Measurements from ENCODE around the gene DOP1B. TPM values are rescaled to one million over a fixed set of nuclear protein-coding genes. Genes with fewer than 3 reads are reported as not detected.
"Not testable (repeated sequence)": the region's sequence is repeated elsewhere in the genome, so short reads cannot be mapped to it uniquely, and the experiment has no call there.

The DOP1B gene
- total RNA-seq, 1 donor from 2014 or later = 11.5 TPM

DNA sequence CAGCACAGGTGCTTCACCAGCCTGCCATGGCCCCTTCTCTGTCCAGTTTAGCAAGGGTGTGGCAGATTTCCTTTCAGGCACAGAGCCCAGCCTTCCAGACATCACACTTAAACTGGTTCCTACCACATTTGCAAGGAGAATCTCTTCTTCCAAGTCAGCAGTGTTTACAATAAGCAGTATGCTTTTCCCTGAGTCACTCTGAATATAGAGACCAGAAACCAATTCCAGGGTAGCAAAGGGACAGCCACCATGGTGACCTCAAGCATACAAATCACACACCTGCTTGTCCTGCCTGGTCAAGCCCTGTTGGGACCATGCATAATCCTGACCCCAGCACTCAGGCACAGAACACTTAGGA lies 30.4 kb upstream of the DOP1B start:
- intact Hi-C loops (cut with micrococcal nuclease) = no loop called here
- Mint-ChIP-seq H3K27ac (no peak overlapping the region), H3K36me3 (ENCODE audit: low read depth) (peaks cover 2% of the 10 kb centered on the region), H3K27me3 (ENCODE audit: insufficient read depth) (peaks cover 8% of the 10 kb centered on the region), H3K4me1 (ENCODE audit: low read depth) (peaks cover 25% of the 10 kb centered on the region), H3K9me3 (no peaks in the 10 kb centered on the region), H3K4me3 (no peak overlapping the region)
- no peak for DNase-seq (ENCODE audit: low spot score)

DNA sequence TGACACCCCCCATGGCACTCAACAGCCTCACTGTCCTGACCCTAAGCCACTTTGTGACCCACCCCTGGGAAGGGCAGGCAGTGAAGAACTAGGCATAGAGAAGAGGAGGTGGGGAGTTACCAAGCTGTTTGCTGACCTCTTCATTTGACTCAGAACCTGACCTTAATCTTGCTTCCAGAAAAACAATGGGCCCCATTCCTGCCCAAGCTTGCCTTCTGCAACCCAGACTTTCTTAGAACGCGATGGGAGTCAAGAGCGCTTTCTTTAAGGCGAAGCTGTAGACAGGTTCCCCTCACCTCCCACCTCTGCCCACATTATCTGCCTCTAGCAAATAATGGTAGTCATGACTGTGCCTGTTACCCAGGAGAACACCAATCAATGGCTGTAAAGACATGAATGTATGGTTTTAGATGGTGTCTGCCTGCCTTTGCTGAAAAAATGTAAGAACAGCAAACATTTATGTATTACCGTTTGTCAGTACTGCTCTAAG lies 30.0 kb upstream of the DOP1B start:
- DNase-seq (ENCODE audit: low spot score) = no peak
- H3K36me3 Mint-ChIP-seq (ENCODE audit: low read depth) = peaks cover 2% of the 10 kb centered on the region
- no peak overlapping the region for H3K27ac Mint-ChIP-seq
- peaks cover 25% of the 10 kb centered on the region for H3K4me1 Mint-ChIP-seq (ENCODE audit: low read depth)
- intact Hi-C loops (cut with micrococcal nuclease) = no loop called here
- no peaks in the 10 kb centered on the region for H3K9me3 Mint-ChIP-seq
- peaks cover 8% of the 10 kb centered on the region for H3K27me3 Mint-ChIP-seq (ENCODE audit: insufficient read depth)
- H3K4me3 Mint-ChIP-seq = no peak overlapping the region

DNA sequence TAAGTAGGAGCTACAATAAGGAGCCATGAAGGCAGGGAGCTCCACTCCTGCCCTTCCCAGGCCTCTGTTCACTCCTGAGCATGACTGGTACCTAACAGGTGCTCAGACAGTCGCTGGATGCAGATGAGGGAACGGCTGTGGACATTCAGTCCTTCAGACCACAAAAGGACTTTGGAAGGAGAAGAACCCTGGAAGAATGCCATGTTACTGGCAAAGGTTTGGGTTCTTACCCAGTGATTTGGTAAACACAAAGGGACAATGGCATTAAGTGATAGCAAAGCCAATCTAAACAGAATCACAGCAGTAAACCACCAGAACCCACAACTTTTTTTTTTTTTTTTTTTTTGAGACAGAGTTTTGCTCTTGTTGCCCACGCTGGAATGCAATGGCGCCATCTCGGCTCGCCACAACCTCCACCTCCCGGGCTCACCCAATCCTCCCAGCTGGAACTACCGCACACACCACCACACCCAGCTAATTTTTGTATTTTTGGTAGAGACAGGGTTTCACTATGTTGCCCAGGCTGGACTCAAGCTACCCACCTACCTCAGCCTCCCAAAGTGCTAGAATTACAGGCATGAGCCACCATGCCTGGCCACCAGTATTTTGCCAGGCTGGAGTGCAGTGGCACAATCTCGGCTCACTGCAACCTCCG lies 29.2 kb upstream of the DOP1B start:
- Mint-ChIP-seq H3K4me3 (no peak overlapping the region), H3K9me3 (no peaks in the 10 kb centered on the region), H3K27me3 (ENCODE audit: insufficient read depth) (peaks cover 8% of the 10 kb centered on the region), H3K4me1 (ENCODE audit: low read depth) (peaks cover 25% of the 10 kb centered on the region), H3K27ac (no peak overlapping the region), H3K36me3 (ENCODE audit: low read depth) (peaks cover 4% of the 10 kb centered on the region)
- no peak for DNase-seq (ENCODE audit: low spot score)
- intact Hi-C loops (cut with micrococcal nuclease) = no loop called here

DNA sequence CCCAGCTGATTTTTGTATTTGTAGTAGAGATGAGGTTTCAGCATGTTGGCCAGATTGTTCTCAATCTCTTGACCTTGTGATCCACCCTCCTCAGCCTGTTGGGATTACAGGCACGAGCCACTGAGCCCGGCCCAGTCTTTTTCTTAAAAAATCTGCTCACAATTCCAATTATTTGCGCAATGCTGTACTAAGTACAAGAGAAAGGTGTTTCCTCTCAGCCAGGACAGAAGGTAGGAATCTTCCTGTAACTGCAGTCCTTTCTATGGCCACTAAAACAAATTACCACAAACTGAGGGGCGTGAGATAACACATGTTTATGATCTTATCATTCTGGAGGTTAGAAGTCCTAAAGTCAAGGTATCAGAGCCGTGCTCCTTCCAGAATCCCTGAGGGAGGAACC lies 28.6 kb upstream of the DOP1B start:
- Mint-ChIP-seq H3K27ac (no peak overlapping the region), H3K9me3 (no peaks in the 10 kb centered on the region), H3K27me3 (ENCODE audit: insufficient read depth) (peaks cover 8% of the 10 kb centered on the region), H3K4me1 (ENCODE audit: low read depth) (peaks cover 25% of the 10 kb centered on the region), H3K4me3 (no peak overlapping the region), H3K36me3 (ENCODE audit: low read depth) (peaks cover 4% of the 10 kb centered on the region)
- DNase-seq (ENCODE audit: low spot score) = no peak
- intact Hi-C loops (cut with micrococcal nuclease) = no loop called here

DNA sequence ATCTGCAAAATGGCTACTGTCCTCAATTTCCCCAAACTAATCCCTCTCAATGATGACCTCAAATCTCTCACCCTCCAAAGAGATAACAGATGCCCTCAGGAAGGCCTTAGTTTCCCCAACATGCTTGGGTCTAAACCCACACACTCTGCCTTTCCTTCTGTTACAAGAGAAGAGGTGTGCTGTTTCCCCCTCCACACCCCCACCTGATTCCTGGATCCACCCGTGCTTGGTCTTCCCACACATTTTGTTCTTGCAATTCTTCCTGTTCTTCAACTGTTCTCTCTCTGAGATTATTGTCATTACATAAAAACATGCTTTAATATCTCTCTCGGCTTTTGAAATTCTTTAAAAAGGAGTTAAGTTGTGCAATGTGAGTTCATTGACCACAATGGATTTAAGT lies 27.4 kb upstream of the DOP1B start:
- Mint-ChIP-seq H3K4me3 (peak overlapping the region; percentile 48), H3K27me3 (ENCODE audit: insufficient read depth) (peaks cover 8% of the 10 kb centered on the region), H3K4me1 (ENCODE audit: low read depth) (peaks cover 30% of the 10 kb centered on the region), H3K36me3 (ENCODE audit: low read depth) (peaks cover 4% of the 10 kb centered on the region), H3K9me3 (no peaks in the 10 kb centered on the region), H3K27ac (no peak overlapping the region)
- intact Hi-C loops (cut with micrococcal nuclease) = no loop called here
- DNase-seq (ENCODE audit: low spot score) = no peak

DNA sequence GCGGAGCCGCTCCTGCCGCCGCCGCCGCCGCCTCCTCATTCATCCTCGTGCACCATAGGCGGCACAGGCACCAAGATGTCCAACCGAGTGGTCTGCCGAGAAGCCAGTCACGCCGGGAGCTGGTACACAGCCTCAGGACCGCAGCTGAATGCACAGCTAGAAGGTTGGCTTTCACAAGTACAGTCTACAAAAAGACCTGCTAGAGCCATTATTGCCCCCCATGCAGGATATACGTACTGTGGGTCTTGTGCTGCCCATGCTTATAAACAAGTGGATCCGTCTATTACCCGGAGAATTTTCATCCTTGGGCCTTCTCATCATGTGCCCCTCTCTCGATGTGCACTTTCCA lies 26.2 kb upstream of the DOP1B start:
- H3K4me3 Mint-ChIP-seq = peak overlapping the region; percentile 84
- peak overlapping the region; percentile 81 for H3K27ac Mint-ChIP-seq
- not testable (repeated sequence) for DNase-seq (ENCODE audit: low spot score); H3K36me3 Mint-ChIP-seq (ENCODE audit: low read depth); H3K9me3 Mint-ChIP-seq
- peaks cover 10% of the 10 kb centered on the region for H3K27me3 Mint-ChIP-seq (ENCODE audit: insufficient read depth)
- peaks cover 29% of the 10 kb centered on the region for H3K4me1 Mint-ChIP-seq (ENCODE audit: low read depth)
- intact Hi-C loops (cut with micrococcal nuclease) = loop anchor here (10.0 kb wide), 1 partner anchor 854 kb away; no protein-coding TSS in a partner anchor

DNA sequence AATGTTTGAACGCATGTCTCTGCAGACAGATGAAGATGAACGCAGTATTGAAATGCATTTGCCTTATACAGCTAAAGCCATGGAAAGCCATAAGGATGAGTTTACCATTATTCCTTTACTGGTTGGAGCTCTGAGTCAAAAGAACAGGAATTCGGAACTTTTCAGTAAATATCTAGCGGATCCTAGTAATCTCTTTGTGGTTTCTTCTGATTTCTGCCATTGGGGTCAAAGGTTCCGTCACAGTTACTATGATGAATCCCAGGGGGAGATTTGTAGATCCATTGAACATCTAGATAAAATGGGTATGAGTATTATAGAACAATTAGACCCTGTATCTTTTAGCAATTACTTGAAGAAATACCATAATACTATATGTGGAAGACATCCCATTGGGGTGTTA lies 25.8 kb upstream of the DOP1B start:
- H3K4me1 Mint-ChIP-seq (ENCODE audit: low read depth) = peaks cover 27% of the 10 kb centered on the region
- not testable (repeated sequence) for DNase-seq (ENCODE audit: low spot score); H3K9me3 Mint-ChIP-seq; H3K27ac Mint-ChIP-seq; H3K36me3 Mint-ChIP-seq (ENCODE audit: low read depth)
- intact Hi-C loops (cut with micrococcal nuclease) = loop anchor here (10.0 kb wide), 1 partner anchor 854 kb away; no protein-coding TSS in a partner anchor
- peaks cover 10% of the 10 kb centered on the region for H3K27me3 Mint-ChIP-seq (ENCODE audit: insufficient read depth)
- H3K4me3 Mint-ChIP-seq = peak overlapping the region; percentile 84

DNA sequence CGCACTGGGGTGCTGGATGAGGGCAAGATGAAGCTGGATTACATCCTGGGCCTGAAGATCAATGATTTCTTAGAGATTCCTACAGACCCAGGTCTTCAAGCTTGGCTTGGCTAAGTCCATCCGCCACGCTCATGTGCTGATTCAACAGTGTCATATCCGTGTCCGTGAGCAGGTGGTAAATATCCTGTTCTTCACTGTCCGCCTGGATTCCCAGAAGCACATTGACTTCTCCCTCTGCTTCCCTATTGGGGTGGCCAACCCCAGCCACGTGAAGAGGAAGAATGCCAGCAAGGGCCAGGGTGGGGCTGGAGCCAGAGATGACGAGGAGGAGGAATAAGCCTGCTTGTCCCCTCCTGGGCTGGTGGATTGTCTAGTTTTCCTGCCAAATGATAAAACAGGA lies 23.9 kb upstream of the DOP1B start:
- Mint-ChIP-seq H3K4me1 (ENCODE audit: low read depth) (peaks cover 31% of the 10 kb centered on the region), H3K36me3 (ENCODE audit: low read depth) (peaks cover 8% of the 10 kb centered on the region), H3K27ac (no peak overlapping the region), H3K9me3 (no peaks in the 10 kb centered on the region), H3K27me3 (ENCODE audit: insufficient read depth) (peaks cover 10% of the 10 kb centered on the region), H3K4me3 (no peak overlapping the region)
- intact Hi-C loops (cut with micrococcal nuclease) = loop anchor here (10.0 kb wide), 1 partner anchor 852 kb away; no protein-coding TSS in a partner anchor
- no peak for DNase-seq (ENCODE audit: low spot score)

DNA sequence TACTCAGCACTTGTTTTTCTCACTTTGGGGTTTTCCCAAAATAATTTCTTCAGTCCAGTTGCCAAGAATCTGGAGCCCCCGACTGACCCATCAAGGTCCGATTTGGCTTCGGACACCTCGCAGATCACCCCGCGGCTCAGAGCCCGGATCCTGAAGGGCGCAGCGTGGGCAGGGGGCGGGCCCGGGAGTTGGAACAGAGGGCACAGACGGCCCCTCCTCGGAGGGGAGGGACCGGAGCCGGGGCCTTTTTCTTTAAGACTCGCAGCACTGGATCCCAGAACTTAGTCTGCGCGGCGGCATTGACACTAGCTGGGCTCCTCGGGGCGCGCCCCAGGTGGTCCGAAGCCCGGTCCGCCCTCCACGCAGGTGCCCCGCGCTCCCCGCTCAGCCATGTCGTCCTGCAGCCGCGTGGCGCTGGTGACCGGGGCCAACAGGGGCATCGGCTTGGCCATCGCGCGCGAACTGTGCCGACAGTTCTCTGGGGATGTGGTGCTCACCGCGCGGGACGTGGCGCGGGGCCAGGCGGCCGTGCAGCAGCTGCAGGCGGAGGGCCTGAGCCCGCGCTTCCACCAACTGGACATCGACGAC lies 21.7 kb upstream of the DOP1B start, which contains the start of gene CBR3:
Gene CBR3, plus strand, starts transcription at position 277 of the 588 bp plus-strand sequence. Its CDS starts 114 bp downstream, at position 391.
- intact Hi-C loops (cut with micrococcal nuclease) = loop anchor here (1.0 to 10.0 kb wide), 8 partner anchors 21 to 850 kb away; partner anchors contain the start of genes CHAF1B, DOP1B, MORC3 and SETD4
- no peaks in the 10 kb centered on the region for H3K9me3 Mint-ChIP-seq
- H3K4me1 Mint-ChIP-seq (ENCODE audit: low read depth) = peaks cover 25% of the 10 kb centered on the region
- peak within 1 kb of the TSS; percentile 94 for H3K4me3 Mint-ChIP-seq
- H3K27ac Mint-ChIP-seq = peak within 1 kb of the TSS; percentile 94
- DNase-seq (ENCODE audit: low spot score) = peak; percentile 61
- peaks cover 15% of the 10 kb centered on the region for H3K36me3 Mint-ChIP-seq (ENCODE audit: low read depth)
- H3K27me3 Mint-ChIP-seq (ENCODE audit: insufficient read depth) = peaks cover 5% of the 10 kb centered on the region

DNA sequence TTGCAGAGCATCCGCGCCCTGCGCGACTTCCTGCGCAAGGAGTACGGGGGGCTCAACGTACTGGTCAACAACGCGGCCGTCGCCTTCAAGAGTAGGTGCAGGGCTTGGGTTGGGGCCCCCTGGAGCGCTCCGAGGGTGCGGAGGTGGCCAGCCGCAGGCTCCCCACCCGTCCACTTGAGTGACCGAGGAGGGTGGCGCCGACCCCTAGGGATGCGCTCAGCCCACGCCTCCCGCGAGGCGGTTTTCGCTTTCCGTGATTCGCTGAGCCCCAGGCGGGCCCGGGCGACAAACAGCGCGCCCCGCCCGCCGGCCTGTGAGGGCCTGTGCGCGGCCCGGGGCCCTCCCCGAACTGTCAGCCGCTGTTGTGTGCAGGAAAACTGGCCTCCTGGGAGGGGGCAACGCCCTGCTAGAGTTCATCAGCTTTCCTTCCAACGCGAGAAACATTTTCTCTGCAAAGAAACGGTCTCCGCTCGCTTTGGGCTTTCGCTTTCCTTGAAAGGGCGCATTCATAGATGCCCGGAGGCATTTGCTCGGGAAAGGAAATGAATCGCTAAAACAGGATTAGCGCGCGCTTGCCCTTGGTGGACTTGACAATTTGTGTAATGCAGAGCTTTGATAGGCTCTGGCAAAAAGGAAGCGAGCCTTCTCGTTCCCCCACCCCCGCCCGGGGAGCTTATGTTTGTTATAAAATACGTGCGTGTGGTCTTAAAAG lies 21.1 kb upstream of the DOP1B start:
- peak overlapping the region; percentile 94 for H3K27ac Mint-ChIP-seq
- H3K36me3 Mint-ChIP-seq (ENCODE audit: low read depth) = peaks cover 17% of the 10 kb centered on the region
- peaks cover 22% of the 10 kb centered on the region for H3K4me1 Mint-ChIP-seq (ENCODE audit: low read depth)
- peak overlapping the region; percentile 94 for H3K4me3 Mint-ChIP-seq
- intact Hi-C loops (cut with micrococcal nuclease) = loop anchor here (1.0 to 10.0 kb wide), 7 partner anchors 21 to 849 kb away; partner anchors contain the start of genes CHAF1B, DOP1B, MORC3 and SETD4
- peak; percentile 68 for DNase-seq (ENCODE audit: low spot score)
- H3K9me3 Mint-ChIP-seq = no peaks in the 10 kb centered on the region
- peaks cover 5% of the 10 kb centered on the region for H3K27me3 Mint-ChIP-seq (ENCODE audit: insufficient read depth)

DNA sequence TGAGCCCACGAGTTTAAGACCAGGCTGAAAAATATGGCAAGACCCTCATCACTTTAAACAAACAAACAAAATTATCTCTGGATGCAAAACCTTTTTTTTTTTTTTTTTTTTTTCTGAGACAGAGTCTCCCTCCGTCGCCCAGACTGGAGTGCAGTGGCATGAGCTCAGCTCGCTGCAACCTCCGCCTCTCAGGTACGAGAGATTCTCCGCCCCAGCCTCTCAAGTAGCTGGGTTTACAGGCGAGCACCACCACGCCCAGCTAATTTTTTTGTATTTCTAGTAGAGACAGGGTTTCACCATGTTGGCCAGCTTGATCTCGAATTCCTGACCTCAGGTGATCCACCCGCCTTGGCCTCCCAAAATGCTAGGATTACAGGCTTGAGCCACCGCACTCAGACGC lies 16.8 kb upstream of the DOP1B start:
- H3K27me3 Mint-ChIP-seq (ENCODE audit: insufficient read depth); H3K9me3 Mint-ChIP-seq; DNase-seq (ENCODE audit: low spot score); H3K27ac Mint-ChIP-seq; H3K4me3 Mint-ChIP-seq: not testable (repeated sequence)
- H3K36me3 Mint-ChIP-seq (ENCODE audit: low read depth) = peaks cover 23% of the 10 kb centered on the region
- H3K4me1 Mint-ChIP-seq (ENCODE audit: low read depth) = peaks cover 16% of the 10 kb centered on the region
- intact Hi-C loops (cut with micrococcal nuclease) = loop anchor here (10.0 kb wide), 1 partner anchor 845 kb away; no protein-coding TSS in a partner anchor

DNA sequence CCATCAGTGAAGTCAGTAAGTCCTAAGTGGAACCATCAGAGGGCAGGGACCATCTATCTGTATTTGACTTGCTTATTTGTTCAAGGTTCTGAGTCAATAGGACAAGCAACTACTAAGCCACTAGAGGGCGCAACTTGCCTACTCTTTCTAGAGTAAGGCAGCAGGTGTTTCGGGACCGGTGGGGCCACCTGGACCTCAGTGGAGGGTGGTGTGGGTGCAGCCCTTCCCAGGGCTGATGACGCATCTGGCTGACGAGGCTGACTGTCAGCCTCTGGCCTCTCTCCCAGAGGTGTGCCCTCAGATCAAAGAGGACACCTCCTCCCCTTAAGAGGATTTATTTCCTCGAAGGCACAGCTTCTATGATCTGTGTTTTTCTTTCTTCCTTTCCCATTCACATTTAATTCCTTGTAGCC lies 15.1 kb upstream of the DOP1B start:
- Mint-ChIP-seq H3K4me1 (ENCODE audit: low read depth) (peaks cover 15% of the 10 kb centered on the region), H3K4me3 (no peak overlapping the region), H3K36me3 (ENCODE audit: low read depth) (peaks cover 26% of the 10 kb centered on the region), H3K27me3 (ENCODE audit: insufficient read depth) (no peaks in the 10 kb centered on the region), H3K27ac (no peak overlapping the region), H3K9me3 (no peaks in the 10 kb centered on the region)
- peak; percentile 76 for DNase-seq (ENCODE audit: low spot score)
- intact Hi-C loops (cut with micrococcal nuclease) = loop anchor here (1.0 kb wide), 4 partner anchors 15 to 190 kb away; partner anchors contain the start of gene DOP1B

DNA sequence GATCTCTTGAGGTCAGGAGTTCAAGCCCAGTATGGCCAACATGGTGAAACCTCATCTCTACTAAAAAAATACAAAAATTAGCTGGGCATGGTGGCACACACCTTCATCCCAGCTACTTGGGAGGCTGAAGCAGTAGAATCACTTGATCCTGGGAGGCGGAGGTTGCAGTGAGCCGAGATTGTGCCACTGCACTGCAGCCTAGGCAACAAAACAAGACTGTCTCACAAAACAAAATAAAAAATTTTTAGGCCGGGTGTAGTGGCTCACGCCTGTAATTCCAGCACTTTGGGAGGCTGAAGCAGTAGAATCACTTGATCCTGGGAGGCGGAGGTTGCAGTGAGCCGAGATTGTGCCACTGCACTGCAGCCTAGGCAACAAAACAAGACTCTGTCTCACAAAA lies 12.4 kb upstream of the DOP1B start:
- intact Hi-C loops (cut with micrococcal nuclease); H3K9me3 Mint-ChIP-seq; DNase-seq (ENCODE audit: low spot score); H3K4me3 Mint-ChIP-seq; H3K27me3 Mint-ChIP-seq (ENCODE audit: insufficient read depth); H3K27ac Mint-ChIP-seq: not testable (repeated sequence)
- peaks cover 16% of the 10 kb centered on the region for H3K36me3 Mint-ChIP-seq (ENCODE audit: low read depth)
- peaks cover 15% of the 10 kb centered on the region for H3K4me1 Mint-ChIP-seq (ENCODE audit: low read depth)
